ENCODE data around the gene PGBD1. TPM values are rescaled to one million over a fixed set of nuclear protein-coding genes. Genes with fewer than 3 reads are reported as not detected.

PGBD1 gene
- total RNA-seq, 1 donor from 2014 or later = 3.1 TPM

GRCh38 chr6:28333599-28334018 lies 52.2 kb downstream of the PGBD1 start:
- no peak for ATAC-seq
- no peak for DNase-seq
- no peak overlapping the region for H3K4me3 ChIP-seq
- H3K4me1 ChIP-seq = peaks cover 12% of the 10 kb centered on the region
- no peak overlapping the region for H3K27ac ChIP-seq
- H3K36me3 ChIP-seq = no peaks in the 10 kb centered on the region
- TF ChIP-seq CTCF (IDR thresholded peaks at IDR 0.05) = no peak
- H3K9me3 ChIP-seq = no peaks in the 10 kb centered on the region
- no peaks in the 10 kb centered on the region for H3K27me3 ChIP-seq
- intact Hi-C loops (cut with DNase I) = no loop called here

- Histone ChIP-seq H3K4me3 (peak overlapping the region; percentile 78), H3K36me3 (no peaks in the 10 kb centered on the region), H3K27me3 (no peaks in the 10 kb centered on the region), H3K27ac (peak overlapping the region; percentile 95), H3K9me3 (no peaks in the 10 kb centered on the region), H3K4me1 (peaks cover 12% of the 10 kb centered on the region)
- DNase-seq (no peak), ATAC-seq (no peak)
- no peak for TF ChIP-seq CTCF (IDR thresholded peaks at IDR 0.05)
- intact Hi-C loops (cut with DNase I) = no loop called here
These were observed 53.1 kb downstream of the PGBD1 start for GRCh38 chr6:28334286-28335039.

- no peak for TF ChIP-seq CTCF (IDR thresholded peaks at IDR 0.05)
- DNase-seq = no peak
- H3K9me3 ChIP-seq = no peaks in the 10 kb centered on the region
- H3K36me3 ChIP-seq = no peaks in the 10 kb centered on the region
- intact Hi-C loops (cut with DNase I) = no loop called here
- ATAC-seq = no peak
- peak overlapping the region; percentile 95 for H3K27ac ChIP-seq
- H3K27me3 ChIP-seq = no peaks in the 10 kb centered on the region
- peaks cover 12% of the 10 kb centered on the region for H3K4me1 ChIP-seq
- peak overlapping the region; percentile 78 for H3K4me3 ChIP-seq
These were observed 53.7 kb downstream of the PGBD1 start for GRCh38 chr6:28335040-28335563.

- no peaks in the 10 kb centered on the region for H3K27me3 ChIP-seq
- TF ChIP-seq CTCF (IDR thresholded peaks at IDR 0.05) = no peak
- ATAC-seq = peak; percentile 96
- peak within 1 kb of the TSS; percentile 78 for H3K4me3 ChIP-seq
- H3K9me3 ChIP-seq = no peaks in the 10 kb centered on the region
- peak; percentile 93 for DNase-seq
- H3K27ac ChIP-seq = peak within 1 kb of the TSS; percentile 95
- H3K36me3 ChIP-seq = no peaks in the 10 kb centered on the region
- H3K4me1 ChIP-seq = peaks cover 12% of the 10 kb centered on the region
- intact Hi-C loops (cut with DNase I) = no loop called here
These were observed 54.4 kb downstream of the PGBD1 start, which contains the start of gene ZSCAN31 for GRCh38 chr6:28335564-28336283. Gene ZSCAN31, minus strand, starts transcription at chr6:28336148. Its CDS starts 6,465 bp downstream, at chr6:28329683.

- Histone ChIP-seq H3K9me3 (no peaks in the 10 kb centered on the region), H3K27me3 (no peaks in the 10 kb centered on the region), H3K36me3 (no peaks in the 10 kb centered on the region), H3K4me1 (peaks cover 12% of the 10 kb centered on the region), H3K27ac (peak overlapping the region; percentile 95), H3K4me3 (peak overlapping the region; percentile 78)
- no peak for DNase-seq
- intact Hi-C loops (cut with DNase I) = no loop called here
- no peak for TF ChIP-seq CTCF (IDR thresholded peaks at IDR 0.05)
- ATAC-seq = peak; percentile 39
These were observed 55.1 kb downstream of the PGBD1 start for GRCh38 chr6:28336284-28337120.
